Bronchial smooth muscle cell (primary cell): Measurements from ENCODE around the gene MAN1C1. TPM values are rescaled to one million over a fixed set of nuclear protein-coding genes. Genes with fewer than 3 reads are reported as not detected.

ENCODE experiments used
- total RNA-seq: library from RNA; depleted of rRNA; stranded (reverse); fragments of >200 nt; gene quantifications from 2 replicates; pipeline ENCODE4 v1.2.1, GENCODE V29; 2014

MAN1C1 gene
- total RNA-seq: 4.1 and 4.4 TPM in 2 replicates

DNA sequence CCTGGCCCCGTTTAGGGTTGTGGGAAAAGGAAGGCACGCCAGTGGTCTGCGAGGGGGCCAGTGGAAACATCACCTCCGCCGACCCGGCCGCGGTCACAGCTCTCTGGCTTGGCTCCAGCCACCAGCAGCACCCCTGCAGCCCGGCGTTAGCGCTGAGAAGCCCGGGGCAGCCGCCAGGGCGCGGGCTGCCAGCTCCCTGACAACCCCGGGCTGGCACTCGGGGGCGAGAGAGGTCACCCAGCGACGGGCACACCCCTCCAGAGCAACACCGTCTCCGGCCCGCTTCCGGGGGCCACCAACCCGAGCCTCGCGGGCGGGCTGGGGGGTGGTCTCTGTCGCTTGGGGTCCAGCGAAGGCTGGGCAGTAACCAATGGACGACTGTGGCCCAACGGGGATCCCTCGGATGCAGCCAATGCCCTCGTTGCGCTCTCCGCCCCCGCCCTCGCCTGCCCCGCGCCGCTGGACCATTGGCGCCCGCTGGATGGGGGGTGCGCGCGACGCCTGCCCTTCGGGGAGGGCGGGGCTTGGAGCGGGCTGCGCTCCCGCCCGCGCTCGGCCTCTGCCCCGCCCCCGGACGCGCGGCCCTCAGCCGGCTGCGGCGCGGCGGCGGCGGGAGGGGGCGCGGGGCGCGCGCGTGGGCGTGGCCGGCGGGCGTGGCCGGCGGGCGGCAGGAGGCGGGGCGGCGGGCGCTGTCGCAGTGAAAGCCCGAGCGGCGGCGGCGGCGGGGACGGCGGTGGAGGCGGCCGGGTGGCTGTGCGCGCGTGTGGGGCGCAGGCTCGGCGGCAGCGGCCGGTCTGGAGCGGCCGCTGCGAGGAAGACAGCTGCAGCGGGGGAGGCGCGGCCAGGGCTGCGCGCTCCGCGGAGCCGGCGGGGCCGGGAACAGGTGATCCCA lies at the start of gene MAN1C1:
TSS of gene MAN1C1 (plus strand) at position 697 of the 892 bp plus-strand sequence. CDS start 1,007 bp downstream, outside the sequence.

DNA sequence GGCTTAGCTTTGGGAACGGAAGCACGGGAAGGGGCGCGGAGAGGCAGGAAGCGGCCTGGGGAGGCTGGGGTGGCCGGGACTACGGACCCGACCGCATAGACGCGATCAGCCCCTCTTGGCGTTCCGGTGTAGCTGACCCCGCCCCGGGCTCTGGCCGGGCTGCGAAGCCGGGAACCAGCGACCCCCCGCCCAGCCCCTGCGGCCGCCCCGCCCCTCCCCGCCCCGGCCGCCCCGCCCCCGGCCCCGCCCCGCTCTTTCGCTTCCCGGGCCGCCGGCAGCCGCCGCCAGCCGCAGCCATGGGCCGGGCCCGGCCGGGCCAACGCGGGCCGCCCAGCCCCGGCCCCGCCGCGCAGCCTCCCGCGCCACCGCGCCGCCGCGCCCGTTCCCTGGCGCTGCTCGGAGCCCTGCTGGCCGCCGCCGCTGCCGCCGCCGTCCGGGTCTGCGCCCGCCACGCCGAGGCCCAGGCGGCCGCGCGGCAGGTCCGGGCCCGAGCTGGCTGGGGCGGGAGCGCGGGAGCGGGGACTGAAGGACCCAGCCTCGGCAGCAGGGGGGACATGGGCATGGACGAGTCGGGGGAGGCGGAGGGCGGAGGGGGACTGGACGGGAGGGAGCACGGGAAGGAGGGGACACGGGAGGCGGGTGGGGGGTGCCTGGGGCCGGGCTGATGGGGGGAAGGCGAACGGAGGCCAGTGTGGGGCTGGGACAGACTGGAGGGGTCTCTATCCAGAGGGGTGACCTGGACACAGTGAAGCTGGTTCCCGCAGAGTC lies 183.5 kb downstream of the MAN1C1 start, which contains the start of gene SELENON:
TSS of gene SELENON (plus strand) at position 259 of the 768 bp plus-strand sequence. CDS start at position 297, 38 bp downstream.

DNA sequence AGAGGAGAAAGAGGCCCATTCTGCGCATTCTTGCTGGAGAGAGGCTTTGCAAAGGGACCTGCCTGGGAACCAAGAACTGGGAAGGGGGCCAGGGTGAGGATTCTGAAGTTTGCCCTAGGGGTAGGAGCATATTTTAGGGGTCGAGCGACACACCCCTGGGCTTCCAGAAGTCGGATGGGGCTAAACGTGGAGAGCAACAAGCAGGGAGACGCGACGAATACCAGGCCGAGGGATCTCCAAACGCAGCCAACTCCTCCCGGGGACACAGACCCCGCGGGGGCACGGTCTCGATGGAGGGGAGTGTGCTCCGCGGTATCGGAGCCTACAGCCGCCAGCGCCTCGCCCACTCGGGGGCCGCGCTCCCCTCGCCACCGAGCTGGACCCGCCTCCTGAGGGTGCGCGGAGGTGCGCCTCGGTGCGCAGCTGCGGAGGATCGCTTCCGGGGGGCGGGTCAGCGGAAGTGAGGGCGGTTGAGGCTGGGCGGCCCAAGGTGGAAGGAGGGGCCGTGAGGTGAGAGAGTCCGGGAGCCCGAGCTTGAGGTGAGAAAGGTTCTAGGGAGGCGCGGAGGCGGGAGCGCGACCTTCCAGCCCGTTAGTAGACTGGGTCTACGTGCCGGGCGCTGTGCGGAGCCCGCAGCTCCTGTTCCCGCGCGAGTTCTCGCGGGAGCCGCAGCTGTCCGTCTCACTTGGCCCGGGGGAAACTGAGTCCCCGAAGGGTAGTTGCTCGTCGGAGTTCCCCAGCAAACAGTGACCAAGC lies 203.1 kb downstream of the MAN1C1 start, which contains the start of gene MTFR1L:
TSS of gene MTFR1L (plus strand) at position 464 of the 756 bp plus-strand sequence. CDS start 3,151 bp downstream, outside the sequence.

Other genes with a start within 250 kb of the MAN1C1 start
- gene RHCE, start 196.0 kb upstream of the MAN1C1 start, total RNA-seq: 1.5 and 1.6 TPM in 2 replicates
- gene MACO1, start 185.9 kb upstream of the MAN1C1 start, total RNA-seq: 9.4 and 12.0 TPM in 2 replicates
- 6.6 and 8.2 TPM in 2 replicates for gene LDLRAP1, start 73.2 kb upstream of the MAN1C1 start, total RNA-seq
- gene SELENON, start 183.4 kb downstream of the MAN1C1 start, total RNA-seq: 7.6 and 10.2 TPM in 2 replicates
- 32.0 and 34.7 TPM in 2 replicates for gene MTFR1L, start 203.2 kb downstream of the MAN1C1 start, total RNA-seq
- 0.09 and 0.32 TPM in 2 replicates for gene AUNIP, start 242.7 kb downstream of the MAN1C1 start, total RNA-seq